ENCODE measurements around the gene BPNT1.
"Not testable (repeated sequence)": the region's sequence is repeated elsewhere in the genome, so short reads cannot be mapped to it uniquely, and the experiment has no call there.

DNA sequence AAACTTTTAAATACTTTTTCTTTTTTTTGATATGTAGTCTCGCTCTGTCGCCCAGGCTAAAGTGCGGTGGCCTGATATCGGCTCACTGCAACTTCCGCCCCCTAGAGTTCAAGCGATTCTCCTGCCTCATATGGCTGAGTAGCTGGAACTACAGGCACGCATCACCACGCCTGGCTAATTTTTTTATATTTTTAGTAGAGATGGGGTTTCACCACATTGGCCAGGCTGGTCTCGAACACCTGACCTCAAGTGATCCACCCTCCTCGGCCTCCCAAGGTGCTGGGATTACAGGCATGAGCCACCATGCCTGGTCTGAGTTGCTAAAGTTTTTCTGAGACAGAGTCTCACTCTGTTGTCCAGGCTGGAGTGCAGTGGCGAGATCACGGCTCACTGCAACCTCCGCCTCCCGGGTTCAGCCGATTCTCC, 3.3 kb downstream of the BPNT1 start:
- TF ChIP-seq, protein P1, sequence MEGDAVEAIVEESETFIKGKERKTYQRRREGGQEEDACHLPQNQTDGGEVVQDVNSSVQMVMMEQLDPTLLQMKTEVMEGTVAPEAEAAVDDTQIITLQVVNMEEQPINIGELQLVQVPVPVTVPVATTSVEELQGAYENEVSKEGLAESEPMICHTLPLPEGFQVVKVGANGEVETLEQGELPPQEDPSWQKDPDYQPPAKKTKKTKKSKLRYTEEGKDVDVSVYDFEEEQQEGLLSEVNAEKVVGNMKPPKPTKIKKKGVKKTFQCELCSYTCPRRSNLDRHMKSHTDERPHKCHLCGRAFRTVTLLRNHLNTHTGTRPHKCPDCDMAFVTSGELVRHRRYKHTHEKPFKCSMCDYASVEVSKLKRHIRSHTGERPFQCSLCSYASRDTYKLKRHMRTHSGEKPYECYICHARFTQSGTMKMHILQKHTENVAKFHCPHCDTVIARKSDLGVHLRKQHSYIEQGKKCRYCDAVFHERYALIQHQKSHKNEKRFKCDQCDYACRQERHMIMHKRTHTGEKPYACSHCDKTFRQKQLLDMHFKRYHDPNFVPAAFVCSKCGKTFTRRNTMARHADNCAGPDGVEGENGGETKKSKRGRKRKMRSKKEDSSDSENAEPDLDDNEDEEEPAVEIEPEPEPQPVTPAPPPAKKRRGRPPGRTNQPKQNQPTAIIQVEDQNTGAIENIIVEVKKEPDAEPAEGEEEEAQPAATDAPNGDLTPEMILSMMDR (conservative IDR thresholded peaks at IDR 0.05; ENCODE audit: low read depth, low read length): peak; percentile 45
- not testable (repeated sequence) for TF ChIP-seq EZH2 (IDR thresholded peaks at IDR 0.05; ENCODE audit: low read length, unreplicated experiment); EZH2phosphoT487 (IDR thresholded peaks at IDR 0.05; ENCODE audit: borderline replicate concordance, low read length)
